Thoracic aorta (tissue), 2 donors: ENCODE data around the gene LDLRAD3. TPM values are rescaled to one million over a fixed set of nuclear protein-coding genes. Genes with fewer than 3 reads are reported as not detected.

ENCODE experiments used
- ATAC-seq: fragments of 150-250 bp; one replicate; pipeline ENCODE4 v1.8.0; 2017; ENCODE audit warnings: low read depth; ENCODE audit not compliant: insufficient number of reproducible peaks, low FRiP score
- DNase-seq: peaks from one replicate; pipeline ENCODE4 v3.0.0-alpha.2; 2020; ENCODE audit warnings: low spot score
- H3K27ac ChIP-seq, 2 donors: fragments of 200-600 bp; sonication (generic); 1 replicate in 1 of 2; 2 replicates in 1 of 2; pipeline ENCODE4 v1.5.1; 2016; ENCODE audit warnings: mild to moderate bottlenecking in 2 of 2, moderate library complexity in 2 of 2
- H3K27me3 ChIP-seq: fragments of 200-600 bp; sonication (generic); replicated peaks from 2 replicates; pipeline ENCODE4 v1.6.0; 2016; ENCODE audit warnings: mild to moderate bottlenecking; ENCODE audit not compliant: insufficient read depth
- H3K36me3 ChIP-seq: fragments of 200-600 bp; sonication (generic); one replicate; pipeline ENCODE4 v1.5.1; 2016
- H3K4me1 ChIP-seq, 2 donors: fragments of 200-600 bp; sonication (generic); 1 replicate in 1 of 2; 2 replicates in 1 of 2; pipeline versions ENCODE4 v1.5.1 to v1.6.0; 2016; ENCODE audit warnings: low read depth in 2 of 2, mild to moderate bottlenecking in 1 of 2; ENCODE audit not compliant: control insufficient read depth in 1 of 2
- H3K4me3 ChIP-seq: fragments of 200-600 bp; sonication (generic); 2 replicates; pipeline ENCODE4 v1.5.1; 2016; ENCODE audit warnings: mild to moderate bottlenecking
- H3K9me3 ChIP-seq: fragments of 200-600 bp; sonication (generic); 2 replicates; pipeline ENCODE4 v1.5.1; 2016
- total RNA-seq, 2 donors: library from RNA; depleted of rRNA; stranded (reverse); fragments of >200 nt; gene quantifications; one replicate each; pipeline versions ENCODE4 v1.1.0 to v1.2.3, GENCODE V29; 2016
- TF ChIP-seq, protein P1 (sequence below): fragments of 200-600 bp; sonication (generic); IDR thresholded peaks from one replicate; pipeline ENCODE4 v1.5.1; 2019; ENCODE audit warnings: antibody characterized with exemption

LDLRAD3 gene
- total RNA-seq, 2 donors from 2014 or later, result 6.1 to 17.2 TPM

DNA sequence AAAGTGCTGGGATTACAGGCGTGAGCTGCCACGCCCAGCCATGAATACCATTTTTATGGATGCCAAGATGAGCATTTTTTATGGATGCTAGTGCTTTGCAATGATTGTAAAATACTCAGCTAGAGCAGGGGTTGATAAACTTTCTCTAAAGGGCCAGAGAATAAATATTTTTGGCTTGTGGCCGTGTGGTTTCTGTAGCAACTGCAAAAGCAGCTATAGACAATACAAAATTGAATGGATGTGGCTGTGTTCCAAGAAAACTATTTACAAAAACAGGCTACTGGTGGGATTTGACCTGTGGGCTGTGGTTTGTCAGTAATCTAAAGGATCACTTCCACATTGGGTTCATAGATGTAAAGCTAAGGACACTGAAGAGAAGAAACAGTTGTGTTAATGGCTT, 289.3 kb downstream of the LDLRAD3 start:
- no peak for ATAC-seq
- no peak for DNase-seq
- TF ChIP-seq, protein P1, sequence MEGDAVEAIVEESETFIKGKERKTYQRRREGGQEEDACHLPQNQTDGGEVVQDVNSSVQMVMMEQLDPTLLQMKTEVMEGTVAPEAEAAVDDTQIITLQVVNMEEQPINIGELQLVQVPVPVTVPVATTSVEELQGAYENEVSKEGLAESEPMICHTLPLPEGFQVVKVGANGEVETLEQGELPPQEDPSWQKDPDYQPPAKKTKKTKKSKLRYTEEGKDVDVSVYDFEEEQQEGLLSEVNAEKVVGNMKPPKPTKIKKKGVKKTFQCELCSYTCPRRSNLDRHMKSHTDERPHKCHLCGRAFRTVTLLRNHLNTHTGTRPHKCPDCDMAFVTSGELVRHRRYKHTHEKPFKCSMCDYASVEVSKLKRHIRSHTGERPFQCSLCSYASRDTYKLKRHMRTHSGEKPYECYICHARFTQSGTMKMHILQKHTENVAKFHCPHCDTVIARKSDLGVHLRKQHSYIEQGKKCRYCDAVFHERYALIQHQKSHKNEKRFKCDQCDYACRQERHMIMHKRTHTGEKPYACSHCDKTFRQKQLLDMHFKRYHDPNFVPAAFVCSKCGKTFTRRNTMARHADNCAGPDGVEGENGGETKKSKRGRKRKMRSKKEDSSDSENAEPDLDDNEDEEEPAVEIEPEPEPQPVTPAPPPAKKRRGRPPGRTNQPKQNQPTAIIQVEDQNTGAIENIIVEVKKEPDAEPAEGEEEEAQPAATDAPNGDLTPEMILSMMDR, result no peak
- peaks cover 16 to 23% of the 10 kb centered on the region in 2 donors for H3K4me1 ChIP-seq
- no peak overlapping the region for H3K27ac ChIP-seq
- no peak overlapping the region for H3K4me3 ChIP-seq
- no peaks in the 10 kb centered on the region for H3K36me3 ChIP-seq
- no peaks in the 10 kb centered on the region for H3K9me3 ChIP-seq
- H3K27me3 ChIP-seq, result no peaks in the 10 kb centered on the region

DNA sequence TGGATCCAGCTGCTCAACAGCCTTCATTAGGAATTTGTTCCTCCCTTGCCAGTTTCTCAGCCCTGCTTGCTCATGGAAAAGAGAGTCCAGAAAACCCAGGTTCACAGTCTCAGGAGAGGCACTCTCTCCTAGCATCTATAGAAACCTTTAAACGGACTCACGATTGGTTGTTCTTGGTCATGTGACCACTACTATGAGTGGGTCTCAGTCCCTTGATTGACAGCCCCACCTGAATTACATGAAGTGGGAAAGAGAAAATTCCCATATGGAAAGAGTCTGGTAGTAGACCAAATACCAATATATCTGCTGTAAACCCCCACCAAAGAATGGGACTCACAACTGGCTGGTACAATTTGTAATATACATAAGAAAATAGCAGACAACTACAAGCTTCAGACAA, 291.0 kb downstream of the LDLRAD3 start:
- Histone ChIP-seq H3K4me1 (peaks cover 12 to 19% of the 10 kb centered on the region in 2 donors), H3K4me3 (no peak overlapping the region), H3K27me3 (no peaks in the 10 kb centered on the region), H3K36me3 (no peaks in the 10 kb centered on the region), H3K27ac (no peak overlapping the region), H3K9me3 (no peaks in the 10 kb centered on the region)
- TF ChIP-seq, protein P1, result no peak
- no peak for ATAC-seq
- DNase-seq, result no peak

DNA sequence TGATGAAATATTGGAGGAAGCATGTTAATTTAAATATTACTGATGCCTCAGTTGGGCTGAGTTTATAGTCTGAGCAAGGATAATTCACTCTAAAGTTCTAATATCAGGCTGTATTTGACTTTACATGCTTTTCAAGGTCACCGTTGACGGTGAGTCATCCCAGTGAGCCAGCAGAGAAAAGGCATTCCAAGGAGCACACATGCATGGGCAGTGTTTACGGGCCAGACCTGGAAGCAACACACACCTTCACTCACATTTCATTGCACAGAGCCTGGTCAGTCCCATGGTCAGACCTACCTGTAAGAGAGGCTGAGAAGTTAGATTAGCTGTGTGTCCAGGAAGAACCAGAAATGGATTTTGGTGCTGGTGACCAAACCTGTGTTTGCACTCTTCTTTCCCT, 291.9 kb downstream of the LDLRAD3 start:
- Histone ChIP-seq H3K9me3 (no peaks in the 10 kb centered on the region), H3K4me3 (no peak overlapping the region), H3K27ac (no peak overlapping the region), H3K4me1 (peaks cover 5 to 10% of the 10 kb centered on the region in 2 donors), H3K27me3 (no peaks in the 10 kb centered on the region), H3K36me3 (no peaks in the 10 kb centered on the region)
- DNase-seq (no peak), ATAC-seq (no peak)
- TF ChIP-seq, protein P1, result no peak

DNA sequence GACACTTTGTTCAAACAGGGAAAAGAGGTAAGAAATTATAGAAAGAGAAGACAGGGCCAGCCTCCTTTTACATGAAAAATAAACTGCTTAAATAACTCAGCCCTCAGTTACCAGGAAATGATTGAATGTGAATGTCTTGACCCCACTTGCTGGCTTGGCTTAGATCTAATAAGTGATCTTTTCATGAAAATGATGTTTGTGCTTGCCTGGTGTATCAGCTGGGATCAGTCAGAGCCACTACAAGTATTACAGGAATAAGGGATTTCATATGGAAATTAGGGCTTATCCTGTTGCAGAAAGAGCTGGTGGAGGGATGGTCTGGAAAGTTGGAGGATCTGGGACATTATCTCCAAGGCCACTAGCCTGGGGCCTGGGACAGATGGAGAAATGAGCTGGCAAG, 293.5 kb downstream of the LDLRAD3 start:
- H3K4me3 ChIP-seq, result no peak overlapping the region
- TF ChIP-seq, protein P1, result no peak
- no peak overlapping the region for H3K27ac ChIP-seq
- no peaks in the 10 kb centered on the region for H3K36me3 ChIP-seq
- no peaks in the 10 kb centered on the region for H3K4me1 ChIP-seq
- H3K9me3 ChIP-seq, result no peaks in the 10 kb centered on the region
- no peak for ATAC-seq
- DNase-seq, result no peak
- H3K27me3 ChIP-seq, result no peaks in the 10 kb centered on the region

DNA sequence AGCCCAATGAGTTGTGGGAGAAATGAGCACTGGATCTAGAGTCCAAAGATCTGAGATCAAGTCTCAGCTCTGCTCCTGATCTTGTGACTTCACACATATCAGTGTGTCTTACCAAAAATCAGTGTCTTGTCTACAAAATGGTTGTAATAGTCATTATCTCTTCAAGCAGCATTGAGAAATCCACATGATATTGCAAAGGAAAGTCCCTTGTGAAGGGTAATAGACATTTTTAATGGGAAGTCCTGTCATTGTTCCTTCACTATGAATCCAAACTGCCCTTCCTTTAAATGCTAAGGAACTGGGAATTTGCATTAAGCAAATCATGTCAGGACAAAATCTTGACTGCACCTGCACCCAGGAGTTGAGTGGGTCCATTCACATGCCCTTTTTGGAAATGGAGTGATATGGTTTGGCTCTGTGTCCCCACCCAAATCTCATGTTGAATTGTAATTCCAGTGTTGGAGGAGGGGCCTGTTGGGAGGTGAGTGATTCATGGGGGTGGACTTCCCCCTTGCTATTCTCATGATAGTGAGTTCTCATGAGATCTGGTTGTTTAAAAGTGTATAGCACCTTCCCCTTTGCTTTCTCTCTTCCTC, 294.3 kb downstream of the LDLRAD3 start:
- no peaks in the 10 kb centered on the region for H3K36me3 ChIP-seq
- TF ChIP-seq, protein P1, result no peak
- H3K9me3 ChIP-seq, result no peaks in the 10 kb centered on the region
- no peaks in the 10 kb centered on the region for H3K27me3 ChIP-seq
- H3K4me3 ChIP-seq, result no peak overlapping the region
- DNase-seq (no peak), ATAC-seq (no peak)
- H3K27ac ChIP-seq, result no peak overlapping the region
- no peaks in the 10 kb centered on the region for H3K4me1 ChIP-seq
